IPS DF 6.9 (cell line): ENCODE measurements around the gene CACNA1G.

Experiments
- DNase-seq: peaks from one replicate; pipeline ENCODE4 v3.0.0-alpha.2; 2013; ENCODE audit warnings: low read depth, low spot score
- H3K27ac ChIP-seq: one replicate; pipeline ENCODE4 v1.5.1; 2013; ENCODE audit warnings: low read length, control low read depth
- H3K27me3 ChIP-seq: 2 replicates; pipeline ENCODE4 v1.6.1; 2013; ENCODE audit warnings: mild to moderate bottlenecking, low read length; ENCODE audit not compliant: control insufficient read depth, insufficient read depth
- H3K36me3 ChIP-seq: 2 replicates; pipeline ENCODE4 v1.6.1; 2013; ENCODE audit warnings: low read length; ENCODE audit not compliant: control insufficient read depth, insufficient read depth
- H3K4me1 ChIP-seq: 2 replicates; pipeline ENCODE4 v1.6.1; 2013; ENCODE audit warnings: low read length; ENCODE audit not compliant: control insufficient read depth, insufficient read depth
- H3K4me3 ChIP-seq: 2 replicates; pipeline ENCODE4 v1.5.1; 2013; ENCODE audit warnings: mild to moderate bottlenecking, low read length
- H3K9me3 ChIP-seq: 2 replicates; pipeline ENCODE4 v1.6.1; 2013; ENCODE audit warnings: low read length, inconsistent platforms; ENCODE audit not compliant: control insufficient read depth, insufficient read depth
- WGBS: extraction: QIAGEN DNeasy Blood & Tissue Kit; methylation state at CpG from one replicate; pipeline ENCODE4 v1.1.7; 2013; ENCODE audit warnings: mixed read lengths, missing lambda C conversion rate; ENCODE audit not compliant: insufficient read length, insufficient coverage; 5-methylcytosine and 5-hydroxymethylcytosine counted together

CACNA1G gene

GRCh38 chr17:50598487-50598886, 38.0 kb downstream of the CACNA1G start:
- no peaks in the 10 kb centered on the region for H3K9me3 ChIP-seq
- no peak overlapping the region for H3K4me3 ChIP-seq
- DNase-seq = no peak
- H3K36me3 ChIP-seq = no peaks in the 10 kb centered on the region
- H3K27ac ChIP-seq = no peak overlapping the region
- WGBS = no CpG with 5 or more reads among the region's 5 CpGs
- H3K27me3 ChIP-seq = no peaks in the 10 kb centered on the region
- peaks cover under 1% of the 10 kb centered on the region; the same call in 1 of the 2 replicates for H3K4me1 ChIP-seq

GRCh38 chr17:50599606-50600005, 39.1 kb downstream of the CACNA1G start:
- no peak for DNase-seq
- Histone ChIP-seq H3K9me3 (no peaks in the 10 kb centered on the region), H3K36me3 (no peaks in the 10 kb centered on the region), H3K4me3 (no peak overlapping the region), H3K27ac (no peak overlapping the region), H3K4me1 (no peaks in the 10 kb centered on the region; the same call in 1 of the 2 replicates), H3K27me3 (no peaks in the 10 kb centered on the region)
- no CpG with 5 or more reads among the region's 15 CpGs for WGBS

GRCh38 chr17:50601823-50602375, 41.4 kb downstream of the CACNA1G start:
- Histone ChIP-seq H3K4me3 (no peak overlapping the region), H3K4me1 (no peaks in the 10 kb centered on the region; the same call in 1 of the 2 replicates), H3K9me3 (no peaks in the 10 kb centered on the region), H3K27me3 (no peaks in the 10 kb centered on the region), H3K27ac (no peak overlapping the region), H3K36me3 (no peaks in the 10 kb centered on the region)
- DNase-seq = no peak
- no CpG with 5 or more reads among the region's 13 CpGs for WGBS

GRCh38 chr17:50602836-50603235, 42.3 kb downstream of the CACNA1G start:
- Histone ChIP-seq H3K4me1 (no peaks in the 10 kb centered on the region; the same call in 1 of the 2 replicates), H3K36me3 (no peaks in the 10 kb centered on the region), H3K27me3 (no peaks in the 10 kb centered on the region), H3K27ac (no peak overlapping the region), H3K4me3 (no peak overlapping the region), H3K9me3 (no peaks in the 10 kb centered on the region)
- no peak for DNase-seq
- no CpG with 5 or more reads among the region's 18 CpGs for WGBS

GRCh38 chr17:50603340-50603739, 42.8 kb downstream of the CACNA1G start:
- Histone ChIP-seq H3K27ac (no peak overlapping the region), H3K36me3 (no peaks in the 10 kb centered on the region), H3K4me3 (no peak overlapping the region), H3K4me1 (no peaks in the 10 kb centered on the region; the same call in 1 of the 2 replicates), H3K9me3 (no peaks in the 10 kb centered on the region), H3K27me3 (no peaks in the 10 kb centered on the region)
- no CpG with 5 or more reads among the region's 9 CpGs for WGBS
- DNase-seq = no peak

- no peak for DNase-seq
- no peaks in the 10 kb centered on the region for H3K9me3 ChIP-seq
- no peaks in the 10 kb centered on the region; the same call in 1 of the 2 replicates for H3K4me1 ChIP-seq
- H3K36me3 ChIP-seq = no peaks in the 10 kb centered on the region
- no peak overlapping the region for H3K27ac ChIP-seq
- H3K4me3 ChIP-seq = no peak overlapping the region
- no CpG with 5 or more reads among the region's 13 CpGs for WGBS
- H3K27me3 ChIP-seq = no peaks in the 10 kb centered on the region
Measured at GRCh38 chr17:50604513-50604912, 44.0 kb downstream of the CACNA1G start.

- Histone ChIP-seq H3K36me3 (0 out of 2 replicates have a peak, but pooled peaks cover 2% of the 10 kb centered on the region), H3K9me3 (no peaks in the 10 kb centered on the region), H3K4me3 (no peak overlapping the region), H3K27me3 (no peaks in the 10 kb centered on the region), H3K4me1 (no peaks in the 10 kb centered on the region; the same call in 1 of the 2 replicates), H3K27ac (no peak overlapping the region)
- no CpG with 5 or more reads among the region's 10 CpGs for WGBS
- DNase-seq = no peak
Measured at GRCh38 chr17:50605429-50605828, 44.9 kb downstream of the CACNA1G start.

GRCh38 chr17:50607522-50608175, 47.1 kb downstream of the CACNA1G start:
- Histone ChIP-seq H3K27ac (no peak overlapping the region), H3K4me1 (no peaks in the 10 kb centered on the region; the same call in 1 of the 2 replicates), H3K36me3 (0 out of 2 replicates have a peak, but pooled peaks cover 2% of the 10 kb centered on the region), H3K4me3 (no peak overlapping the region), H3K27me3 (no peaks in the 10 kb centered on the region), H3K9me3 (no peaks in the 10 kb centered on the region)
- DNase-seq = no peak
- no CpG with 5 or more reads among the region's 19 CpGs for WGBS

GRCh38 chr17:50608700-50609379, 48.3 kb downstream of the CACNA1G start:
- Histone ChIP-seq H3K9me3 (no peaks in the 10 kb centered on the region), H3K36me3 (0 out of 2 replicates have a peak, but pooled peaks cover 2% of the 10 kb centered on the region), H3K4me3 (no peak overlapping the region), H3K4me1 (no peaks in the 10 kb centered on the region; the same call in 1 of the 2 replicates), H3K27ac (no peak overlapping the region), H3K27me3 (no peaks in the 10 kb centered on the region)
- DNase-seq = no peak
- WGBS = no CpG with 5 or more reads among the region's 22 CpGs

GRCh38 chr17:50609380-50610074, 49.0 kb downstream of the CACNA1G start:
- Histone ChIP-seq H3K4me1 (no peaks in the 10 kb centered on the region; the same call in 1 of the 2 replicates), H3K9me3 (no peaks in the 10 kb centered on the region), H3K4me3 (no peak overlapping the region), H3K27ac (no peak overlapping the region), H3K27me3 (no peaks in the 10 kb centered on the region), H3K36me3 (0 out of 2 replicates have a peak, but pooled peaks cover 2% of the 10 kb centered on the region)
- no peak for DNase-seq
- WGBS = no CpG with 5 or more reads among the region's 24 CpGs
